Right lobe of liver (tissue), 4 donors: ENCODE measurements around the gene ARFGEF3.

Source experiments
- CTCF ChIP-seq, 4 donors: fragments of 200-600 bp in 3 of 4; fragments of 450-650 bp in 1 of 4; IDR thresholded peaks; one replicate each; pipeline versions ENCODE4 v1.5.1 to v1.8.0; 2016 to 2022; ENCODE audit warnings: antibody characterized with exemption in 4 of 4, mild to moderate bottlenecking in 2 of 4
- POLR2A ChIP-seq: fragments of 450-650 bp; IDR thresholded peaks from one replicate; pipeline ENCODE4 v1.6.1; 2017; ENCODE audit warnings: antibody characterized with exemption, mild to moderate bottlenecking
- donor health status: DM: no; HTN: no; CAD: no.
- donor health status: DM: no; HTN: no; CAD: no.
- donor health status: DM: no; HTN: yes; CAD: no.

GRCh38 chr6:138377844-138378243 is 216.1 kb downstream of the ARFGEF3 start, which contains the start of gene SMIM28:
- no peak for TF ChIP-seq CTCF (IDR thresholded peaks at IDR 0.05)
- TF ChIP-seq POLR2A = no peak
